GM18870 (cell line): ENCODE results near the gene LIME1.

Experiments used
- ATAC-seq: cut with Tn5 transposase; IDR thresholded peaks from one replicate; pipeline ENCODE4 v1.9.1; 2021; ENCODE audit warnings: moderate library complexity; ENCODE audit not compliant: unreplicated experiment

LIME1 gene

DNA sequence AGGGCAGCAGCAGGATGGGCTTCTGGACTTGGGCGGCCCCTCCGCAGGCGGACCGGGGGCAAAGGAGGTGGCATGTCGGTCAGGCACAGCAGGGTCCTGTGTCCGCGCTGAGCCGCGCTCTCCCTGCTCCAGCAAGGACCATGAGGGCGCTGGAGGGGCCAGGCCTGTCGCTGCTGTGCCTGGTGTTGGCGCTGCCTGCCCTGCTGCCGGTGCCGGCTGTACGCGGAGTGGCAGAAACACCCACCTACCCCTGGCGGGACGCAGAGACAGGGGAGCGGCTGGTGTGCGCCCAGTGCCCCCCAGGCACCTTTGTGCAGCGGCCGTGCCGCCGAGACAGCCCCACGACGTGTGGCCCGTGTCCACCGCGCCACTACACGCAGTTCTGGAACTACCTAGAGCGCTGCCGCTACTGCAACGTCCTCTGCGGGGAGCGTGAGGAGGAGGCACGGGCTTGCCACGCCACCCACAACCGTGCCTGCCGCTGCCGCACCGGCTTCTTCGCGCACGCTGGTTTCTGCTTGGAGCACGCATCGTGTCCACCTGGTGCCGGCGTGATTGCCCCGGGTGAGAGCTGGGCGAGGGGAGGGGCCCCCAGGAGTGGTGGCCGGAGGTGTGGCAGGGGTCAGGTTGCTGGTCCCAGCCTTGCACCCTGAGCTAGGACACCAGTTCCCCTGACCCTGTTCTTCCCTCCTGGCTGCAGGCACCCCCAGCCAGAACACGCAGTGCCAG lies 39.7 kb upstream of the LIME1 start, which contains the start of gene TNFRSF6B:
TSS of gene TNFRSF6B (plus strand) at position 25 of the 729 bp plus-strand sequence. CDS start at position 141, 116 bp downstream.
- no peak for ATAC-seq

- ATAC-seq: no peak
Measured at GRCh38 chr20:63697357-63697867, 39.1 kb upstream of the LIME1 start.

- ATAC-seq: no peak
Measured at GRCh38 chr20:63697868-63698545, 38.5 kb upstream of the LIME1 start.

DNA sequence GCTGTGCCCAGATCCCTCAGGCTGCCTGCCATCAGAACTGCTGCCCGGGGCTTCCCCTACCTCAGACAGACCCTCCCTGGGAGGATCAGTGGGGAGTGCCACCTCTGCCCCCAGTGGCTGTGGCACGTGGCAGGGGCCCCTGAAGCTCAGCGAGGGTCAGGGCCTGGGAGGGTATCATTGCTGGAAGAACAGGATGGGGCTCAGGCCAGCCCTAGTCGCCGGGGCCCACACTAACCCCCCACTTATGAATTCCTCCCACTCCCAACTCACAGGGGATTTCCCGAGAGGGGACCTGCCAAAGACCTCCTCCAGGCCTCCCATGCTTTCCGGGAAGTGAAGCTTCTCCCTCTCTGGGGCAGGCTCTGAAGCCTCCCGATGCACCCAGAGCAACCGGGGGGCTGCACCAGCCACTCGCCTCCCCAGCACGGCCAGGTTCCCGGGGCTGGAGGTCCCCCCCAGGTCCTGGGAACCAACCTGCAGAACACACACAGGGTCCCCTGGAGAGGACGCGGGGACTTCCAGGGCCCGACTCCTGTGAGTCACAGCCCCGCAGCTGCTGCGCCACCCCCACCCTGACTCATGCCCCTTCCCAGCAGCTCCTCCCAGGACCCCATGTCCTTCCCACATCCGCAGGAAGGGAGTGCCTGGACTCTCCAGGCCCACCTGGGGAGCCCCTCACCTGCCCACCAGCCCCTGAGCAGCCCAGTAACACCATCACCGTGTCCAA lies 37.6 kb upstream of the LIME1 start:
- ATAC-seq: no peak

DNA sequence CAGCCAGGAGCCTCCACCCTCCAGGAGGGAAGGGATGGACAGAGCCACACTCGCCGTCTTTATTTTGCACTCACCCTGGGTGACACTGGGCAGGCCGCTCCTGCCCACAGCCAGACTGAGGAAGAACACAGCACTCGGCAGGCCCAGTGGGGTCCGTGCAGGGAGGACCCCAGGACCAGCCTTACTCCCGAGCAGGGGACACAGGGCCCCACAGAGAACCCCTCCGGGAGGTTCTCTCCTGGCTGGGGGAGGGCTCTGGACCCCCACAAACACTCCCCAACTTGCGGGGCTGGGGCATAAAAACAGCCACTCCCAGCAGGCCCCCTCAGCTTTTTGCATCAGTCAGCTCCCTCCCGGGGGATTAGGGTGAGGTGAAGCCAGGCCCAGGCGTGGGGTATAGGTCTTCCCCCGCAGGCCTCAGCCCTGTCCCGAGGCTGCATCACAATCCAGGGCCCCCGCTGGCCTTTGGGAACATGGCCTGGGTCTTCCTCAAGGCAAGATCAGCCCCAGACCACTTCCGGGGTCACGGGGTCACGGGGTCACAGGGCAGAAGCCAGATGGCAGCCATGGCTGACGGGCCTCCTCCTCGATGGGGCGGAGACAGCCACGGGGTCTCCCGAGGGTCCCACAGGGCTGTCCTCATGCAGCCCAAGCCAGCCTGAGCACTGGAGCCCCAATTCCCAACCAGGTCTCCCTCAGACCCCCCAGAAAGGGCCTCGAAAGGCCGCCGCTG lies 36.8 kb upstream of the LIME1 start:
- no peak for ATAC-seq

GRCh38 chr20:63700199-63701050 lies 36.0 kb upstream of the LIME1 start:
- ATAC-seq: no peak

DNA sequence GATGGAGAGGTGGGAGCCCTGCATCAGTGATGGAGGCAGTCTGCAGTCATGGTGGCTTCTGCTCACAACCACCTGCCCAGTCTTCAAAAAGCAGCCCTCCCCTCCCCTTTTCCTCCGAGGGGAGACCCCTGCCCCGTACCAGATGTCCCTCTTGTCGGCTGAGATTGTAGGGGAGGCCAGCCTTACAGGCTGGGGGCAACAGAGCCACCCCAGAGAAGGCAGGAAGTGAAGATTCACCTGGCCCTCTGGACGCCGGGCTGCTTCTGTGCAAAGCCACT lies 35.5 kb upstream of the LIME1 start:
- ATAC-seq: no peak

DNA sequence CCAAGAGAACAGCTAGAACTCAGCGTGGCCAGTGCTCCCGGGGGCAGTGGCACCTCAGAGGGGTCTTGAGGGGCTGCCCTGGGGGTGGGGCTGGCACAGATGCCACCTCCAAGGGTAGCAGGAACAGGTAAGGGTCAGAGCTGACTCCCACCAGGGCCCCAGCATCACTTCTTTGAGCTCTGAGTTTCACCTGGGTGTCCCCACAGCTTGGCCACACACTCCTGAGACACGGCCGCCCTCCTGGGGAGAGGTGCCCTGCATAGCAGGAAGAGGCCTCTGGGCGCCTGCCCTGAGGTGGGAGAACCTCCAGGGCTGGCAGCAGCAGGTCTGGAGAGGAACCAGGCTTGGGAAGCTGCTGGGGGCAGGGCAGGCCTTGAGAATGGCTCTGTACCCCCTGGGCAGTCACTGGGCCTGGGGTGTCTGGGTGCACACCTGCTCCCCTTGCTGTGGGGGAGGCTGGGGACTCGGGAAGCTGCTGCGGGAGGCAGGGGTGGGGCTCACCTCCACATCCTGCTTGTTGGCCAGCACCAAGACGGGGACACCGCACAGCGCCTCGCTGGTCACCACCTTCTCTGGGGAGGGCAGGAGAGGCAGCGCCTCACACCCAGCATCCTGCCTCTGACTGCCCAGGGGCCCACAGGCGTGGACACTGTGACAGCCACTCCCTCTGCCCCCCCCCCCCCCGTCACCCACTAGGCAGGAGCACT lies 35.0 kb upstream of the LIME1 start:
- no peak for ATAC-seq

- ATAC-seq: no peak
Measured at GRCh38 chr20:63702036-63702665, 34.3 kb upstream of the LIME1 start.

DNA sequence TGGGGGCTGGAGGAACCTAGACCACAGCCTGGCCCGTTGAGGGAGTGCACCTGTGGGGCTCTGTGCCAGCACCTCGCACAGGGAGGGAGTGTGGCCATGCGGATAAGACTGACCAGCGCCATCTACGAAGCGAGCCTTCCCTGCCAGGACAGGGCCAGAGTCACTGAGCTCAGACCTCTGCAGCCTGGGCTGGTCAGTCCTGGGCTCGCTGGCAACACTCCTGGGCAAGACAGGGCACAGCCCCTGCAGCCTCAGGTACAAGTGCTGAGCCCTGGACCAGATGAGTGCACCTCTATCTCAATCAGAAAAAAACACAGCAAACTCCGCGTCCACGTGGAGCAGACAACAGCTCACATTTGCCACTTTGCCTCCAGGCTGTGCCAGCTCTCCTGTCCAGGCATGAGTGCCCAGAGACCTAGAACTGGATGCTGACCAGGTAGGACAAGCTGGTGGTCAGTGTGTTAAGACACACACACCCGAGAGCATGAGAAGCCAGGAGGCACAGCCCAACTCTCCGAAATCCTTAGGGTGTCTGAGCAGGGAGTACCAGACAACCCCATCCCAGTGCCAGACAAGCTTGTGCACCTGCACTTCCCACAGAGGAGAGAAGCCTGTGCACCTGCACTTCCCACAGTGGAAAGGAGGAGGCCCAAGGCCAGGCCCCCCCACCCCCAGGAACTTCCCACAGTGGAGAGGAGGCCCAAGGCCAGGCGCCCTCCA lies 33.6 kb upstream of the LIME1 start:
- ATAC-seq: no peak

GRCh38 chr20:63703471-63703975 lies 32.9 kb upstream of the LIME1 start:
- no peak for ATAC-seq

DNA sequence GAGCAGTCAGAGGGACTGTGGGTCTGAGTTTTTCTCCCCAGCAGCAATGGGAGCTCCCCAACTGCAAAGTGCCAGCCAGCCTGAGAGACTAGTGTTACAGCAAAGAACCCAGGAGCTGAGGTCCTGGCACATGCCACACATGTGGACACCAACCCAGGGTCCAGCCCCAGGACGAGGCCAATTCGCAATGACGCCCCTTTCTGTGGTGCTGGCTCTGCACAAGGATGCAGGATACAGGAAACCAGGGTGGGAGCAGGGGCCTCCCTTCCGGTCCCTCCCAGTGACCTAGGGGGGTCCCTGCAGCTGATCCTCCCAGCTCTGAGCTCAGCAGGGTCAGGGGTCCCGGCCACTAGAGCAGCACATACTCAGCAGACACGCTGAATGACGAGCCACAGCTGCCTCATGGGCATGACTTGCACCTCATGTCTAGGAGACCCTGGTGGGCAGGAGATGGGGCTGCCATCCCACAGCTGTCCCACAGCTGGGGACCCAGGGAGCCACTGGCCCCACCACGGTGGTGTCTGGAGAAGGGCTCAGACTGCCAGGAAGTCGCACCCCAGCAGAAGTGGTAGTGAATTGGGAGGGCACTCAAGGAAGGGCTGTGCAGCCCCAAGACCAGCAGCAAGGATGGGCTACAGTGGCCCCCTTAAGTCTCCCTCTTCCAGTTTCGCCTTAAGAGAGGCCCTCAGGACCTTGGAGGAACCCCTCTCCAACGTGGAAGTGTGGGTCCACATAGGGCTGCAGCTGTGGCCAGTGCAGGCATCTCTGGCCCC lies 32.3 kb upstream of the LIME1 start:
- ATAC-seq: no peak

GRCh38 chr20:63704749-63705117 lies 31.7 kb upstream of the LIME1 start:
- no peak for ATAC-seq

DNA sequence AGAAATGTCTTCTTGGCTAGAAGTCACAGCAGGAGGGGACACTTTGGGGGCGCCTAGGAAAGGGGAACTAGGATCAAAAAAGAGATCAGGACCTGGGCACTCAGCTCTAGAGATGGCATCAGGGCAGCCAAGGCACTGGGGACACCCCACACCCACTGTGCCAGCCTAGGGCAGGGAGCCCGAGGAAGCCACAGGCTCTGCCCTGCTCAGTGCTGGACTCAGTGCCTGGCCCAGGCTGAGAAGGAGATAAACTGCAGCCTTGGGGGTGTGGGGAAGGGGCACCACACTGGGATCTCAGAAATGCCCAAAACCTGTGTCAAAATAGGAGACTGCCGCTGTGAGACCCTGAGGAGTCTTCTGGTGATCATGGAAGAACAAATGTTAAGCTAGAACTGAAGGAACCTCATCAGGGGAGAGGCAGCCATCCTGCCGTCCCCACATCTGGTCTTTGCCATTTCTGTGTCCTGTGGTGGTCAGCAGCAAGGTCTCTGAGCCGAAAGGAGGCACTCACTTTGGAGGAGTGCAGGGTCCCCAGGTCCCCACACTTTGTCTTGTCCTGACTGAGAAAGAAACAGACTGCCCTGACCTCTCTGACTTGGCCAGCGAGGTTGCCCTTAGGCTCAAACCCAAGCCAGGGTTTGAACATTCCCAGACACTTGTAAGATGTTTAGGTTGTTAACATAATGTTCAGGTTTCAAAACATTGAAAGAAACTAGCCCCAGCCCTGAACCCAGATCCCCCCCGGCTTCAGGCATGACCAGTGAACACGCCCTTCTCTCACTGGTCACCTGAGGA lies 31.0 kb upstream of the LIME1 start:
- no peak for ATAC-seq

DNA sequence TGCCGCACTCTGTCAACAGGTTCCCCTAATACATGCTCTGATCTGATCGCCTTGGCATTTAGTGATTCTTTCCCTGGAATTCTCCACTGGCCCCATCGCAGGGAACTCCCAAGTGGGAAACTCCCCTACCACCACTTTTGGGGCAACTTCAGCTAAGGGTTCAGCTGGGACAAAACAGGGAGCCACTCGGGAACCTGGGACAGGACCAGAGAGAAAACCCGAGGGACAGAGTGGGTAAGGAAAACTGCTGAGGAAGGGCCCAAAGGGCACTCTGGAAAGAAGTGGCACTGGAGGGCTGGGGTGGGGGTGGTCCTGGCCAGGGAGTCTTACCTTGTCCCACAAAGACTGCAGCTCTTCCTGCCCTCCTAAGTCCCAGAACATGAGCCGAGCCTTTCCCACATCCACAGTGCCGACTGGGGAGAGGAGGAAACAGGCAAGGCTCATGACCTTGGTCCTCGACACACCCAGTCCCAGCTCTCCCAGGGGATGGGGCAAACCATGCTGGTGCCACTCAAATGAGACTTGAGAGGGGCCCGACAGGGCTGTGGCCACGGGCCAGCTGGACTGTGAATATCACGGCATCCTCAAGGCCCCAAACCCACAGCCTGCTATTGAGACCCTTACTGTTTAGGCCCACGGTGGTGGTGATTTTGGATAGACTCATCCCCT lies 30.3 kb upstream of the LIME1 start:
- no peak for ATAC-seq

- no peak for ATAC-seq
Measured at GRCh38 chr20:63706852-63707557, 29.5 kb upstream of the LIME1 start.
